ENCODE results near the gene MYL10. TPM values are rescaled to one million over a fixed set of nuclear protein-coding genes. Genes with fewer than 3 reads are reported as not detected.

MYL10 gene
- total RNA-seq, 1 donor from 2014 or later = not detected

DNA sequence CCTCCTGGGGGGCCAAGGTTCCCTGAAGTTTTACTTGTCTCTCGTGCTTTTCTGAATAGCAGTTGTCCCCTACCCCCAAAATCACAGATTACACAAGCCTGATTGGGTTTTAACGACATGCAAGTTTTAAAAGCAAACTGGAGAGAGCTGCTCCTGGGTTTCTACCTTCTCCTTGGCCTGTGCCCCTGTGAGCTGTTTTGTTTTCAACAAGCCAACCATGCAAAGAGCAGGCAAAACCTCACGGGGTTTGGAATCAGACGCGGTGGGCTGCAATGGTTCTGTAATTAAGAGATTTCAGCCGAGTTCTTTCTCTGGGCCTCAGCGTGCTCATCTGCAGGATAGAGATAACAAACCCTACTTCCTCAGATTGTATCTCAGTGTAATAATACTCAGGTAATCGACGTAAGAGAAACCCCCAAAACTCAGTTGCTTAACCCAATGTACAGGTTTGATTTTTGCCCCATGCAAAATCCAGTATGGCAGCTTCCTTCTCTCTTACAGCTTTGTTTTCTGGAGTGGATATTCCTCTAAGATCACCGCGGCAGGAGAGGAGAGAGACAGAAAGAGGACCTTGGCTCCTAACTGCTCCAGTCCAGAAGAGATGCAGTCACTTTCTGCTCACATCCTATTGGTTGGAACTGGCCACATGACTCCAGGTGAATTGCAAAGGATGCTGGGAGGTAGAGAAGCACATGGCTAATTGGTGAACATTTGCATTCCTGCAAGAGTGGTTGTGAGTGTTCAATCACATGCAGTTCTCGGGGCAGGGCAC lies 42.0 kb downstream of the MYL10 start:
- TF ChIP-seq, protein P1, sequence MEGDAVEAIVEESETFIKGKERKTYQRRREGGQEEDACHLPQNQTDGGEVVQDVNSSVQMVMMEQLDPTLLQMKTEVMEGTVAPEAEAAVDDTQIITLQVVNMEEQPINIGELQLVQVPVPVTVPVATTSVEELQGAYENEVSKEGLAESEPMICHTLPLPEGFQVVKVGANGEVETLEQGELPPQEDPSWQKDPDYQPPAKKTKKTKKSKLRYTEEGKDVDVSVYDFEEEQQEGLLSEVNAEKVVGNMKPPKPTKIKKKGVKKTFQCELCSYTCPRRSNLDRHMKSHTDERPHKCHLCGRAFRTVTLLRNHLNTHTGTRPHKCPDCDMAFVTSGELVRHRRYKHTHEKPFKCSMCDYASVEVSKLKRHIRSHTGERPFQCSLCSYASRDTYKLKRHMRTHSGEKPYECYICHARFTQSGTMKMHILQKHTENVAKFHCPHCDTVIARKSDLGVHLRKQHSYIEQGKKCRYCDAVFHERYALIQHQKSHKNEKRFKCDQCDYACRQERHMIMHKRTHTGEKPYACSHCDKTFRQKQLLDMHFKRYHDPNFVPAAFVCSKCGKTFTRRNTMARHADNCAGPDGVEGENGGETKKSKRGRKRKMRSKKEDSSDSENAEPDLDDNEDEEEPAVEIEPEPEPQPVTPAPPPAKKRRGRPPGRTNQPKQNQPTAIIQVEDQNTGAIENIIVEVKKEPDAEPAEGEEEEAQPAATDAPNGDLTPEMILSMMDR (IDR thresholded peaks at IDR 0.05; ENCODE audit: unreplicated experiment) = no peak
- peaks cover 5% of the 10 kb centered on the region for H3K27me3 Mint-ChIP-seq
- H3K36me3 Mint-ChIP-seq (ENCODE audit: insufficient read depth) = no peaks in the 10 kb centered on the region
- H3K9me3 Mint-ChIP-seq (ENCODE audit: low read depth) = peaks cover 7% of the 10 kb centered on the region
- H3K4me1 Mint-ChIP-seq (ENCODE audit: low read depth) = peaks cover 3% of the 10 kb centered on the region
- H3K4me3 Mint-ChIP-seq (ENCODE audit: low read depth) = no peak overlapping the region
- no peak overlapping the region for H3K27ac Mint-ChIP-seq
- no peak for DNase-seq (ENCODE audit: low spot score, unreplicated experiment)

DNA sequence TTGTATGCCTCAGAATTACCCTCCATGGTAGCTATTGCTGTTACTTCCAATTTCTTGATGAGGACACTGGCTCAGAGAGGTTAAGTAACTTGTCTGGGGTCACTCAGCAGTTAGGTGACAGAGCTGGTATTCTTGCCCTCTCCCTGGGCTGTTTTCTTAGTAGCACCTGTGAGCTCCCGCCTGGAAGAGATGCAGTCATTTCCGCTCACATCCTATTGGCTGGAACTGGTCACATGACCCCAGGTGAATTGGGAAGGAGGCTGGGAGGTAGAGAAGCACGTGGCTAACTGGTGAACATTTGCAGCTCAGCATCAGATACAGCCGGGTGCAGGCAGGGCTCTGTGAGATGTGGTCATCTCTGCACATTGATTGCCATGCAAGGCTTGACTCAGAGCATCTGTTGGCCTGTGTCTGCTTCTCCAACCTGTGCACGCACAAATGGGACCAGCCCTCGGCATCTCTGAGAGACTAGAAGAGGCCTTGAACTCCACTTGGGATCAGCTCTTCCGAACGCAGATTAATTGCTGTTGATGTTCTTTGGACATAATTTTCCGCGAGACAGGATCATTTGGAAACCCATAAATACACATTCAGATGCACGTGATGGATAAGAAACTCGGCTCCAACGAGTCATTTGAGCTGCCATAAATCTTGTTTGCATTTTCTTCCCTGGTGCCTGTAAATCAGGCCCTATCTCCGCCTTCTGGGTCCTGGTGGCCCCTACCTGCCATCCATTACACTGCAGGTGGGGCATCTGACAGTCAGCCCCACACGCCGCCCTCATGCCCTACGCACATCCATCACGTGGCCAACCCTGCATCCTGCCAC lies 42.8 kb downstream of the MYL10 start:
- Mint-ChIP-seq H3K27me3 (peaks cover 4% of the 10 kb centered on the region), H3K36me3 (ENCODE audit: insufficient read depth) (no peaks in the 10 kb centered on the region), H3K4me3 (ENCODE audit: low read depth) (no peak overlapping the region), H3K4me1 (ENCODE audit: low read depth) (peaks cover 3% of the 10 kb centered on the region), H3K9me3 (ENCODE audit: low read depth) (peaks cover 7% of the 10 kb centered on the region), H3K27ac (no peak overlapping the region)
- TF ChIP-seq, protein P1 (IDR thresholded peaks at IDR 0.05; ENCODE audit: unreplicated experiment) = no peak
- DNase-seq (ENCODE audit: low spot score, unreplicated experiment) = no peak

DNA sequence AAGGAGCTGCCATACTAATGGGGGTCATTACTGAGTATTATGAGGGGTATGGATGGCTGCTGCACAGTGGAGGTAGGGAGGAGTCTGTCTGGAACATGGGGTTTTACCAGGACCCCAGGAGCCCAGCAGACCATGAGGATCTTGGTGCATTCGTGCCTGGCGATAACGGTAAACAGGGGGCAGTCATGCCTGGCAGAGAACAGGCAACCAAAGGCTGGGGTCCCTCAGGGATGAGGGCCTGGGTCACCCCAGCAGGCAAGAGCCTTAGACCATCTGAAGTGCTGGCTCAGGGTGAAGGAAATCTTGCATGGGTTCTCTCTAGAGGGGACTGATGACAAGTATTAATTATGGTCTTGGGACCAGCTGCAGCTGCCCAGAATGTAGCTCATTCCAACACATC lies 46.1 kb downstream of the MYL10 start:
- Mint-ChIP-seq H3K4me3 (ENCODE audit: low read depth) (no peak overlapping the region), H3K27ac (no peak overlapping the region), H3K9me3 (ENCODE audit: low read depth) (peaks cover 7% of the 10 kb centered on the region), H3K36me3 (ENCODE audit: insufficient read depth) (no peaks in the 10 kb centered on the region), H3K4me1 (ENCODE audit: low read depth) (peaks cover 3% of the 10 kb centered on the region), H3K27me3 (no peaks in the 10 kb centered on the region)
- no peak for DNase-seq (ENCODE audit: low spot score, unreplicated experiment)
- TF ChIP-seq, protein P1 (IDR thresholded peaks at IDR 0.05; ENCODE audit: unreplicated experiment) = no peak

DNA sequence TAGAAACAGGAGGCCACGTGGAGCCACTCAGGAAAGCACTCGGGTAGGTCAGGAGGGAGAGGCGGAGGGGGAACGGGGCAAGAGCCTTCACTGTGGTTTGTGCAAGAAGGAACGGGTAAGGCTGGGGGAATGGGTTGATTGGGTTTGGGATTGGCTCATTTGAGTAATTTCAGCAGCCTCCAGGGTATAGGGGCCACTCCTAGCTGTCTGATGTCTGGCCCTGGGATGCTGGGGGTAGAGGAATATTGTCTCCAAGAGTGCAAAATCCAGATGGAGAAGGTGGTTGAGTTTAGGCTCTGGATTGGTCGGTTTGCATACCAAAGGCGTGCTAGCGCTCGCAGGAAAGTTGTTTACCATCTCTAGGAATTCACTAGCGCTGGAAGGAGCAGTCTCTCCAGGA lies 47.2 kb downstream of the MYL10 start:
- H3K9me3 Mint-ChIP-seq (ENCODE audit: low read depth) = peaks cover 7% of the 10 kb centered on the region
- DNase-seq (ENCODE audit: low spot score, unreplicated experiment) = no peak
- H3K4me1 Mint-ChIP-seq (ENCODE audit: low read depth) = peaks cover 3% of the 10 kb centered on the region
- no peak overlapping the region for H3K4me3 Mint-ChIP-seq (ENCODE audit: low read depth)
- H3K36me3 Mint-ChIP-seq (ENCODE audit: insufficient read depth) = no peaks in the 10 kb centered on the region
- no peak overlapping the region for H3K27ac Mint-ChIP-seq
- TF ChIP-seq, protein P1 (IDR thresholded peaks at IDR 0.05; ENCODE audit: unreplicated experiment) = no peak
- no peaks in the 10 kb centered on the region for H3K27me3 Mint-ChIP-seq

DNA sequence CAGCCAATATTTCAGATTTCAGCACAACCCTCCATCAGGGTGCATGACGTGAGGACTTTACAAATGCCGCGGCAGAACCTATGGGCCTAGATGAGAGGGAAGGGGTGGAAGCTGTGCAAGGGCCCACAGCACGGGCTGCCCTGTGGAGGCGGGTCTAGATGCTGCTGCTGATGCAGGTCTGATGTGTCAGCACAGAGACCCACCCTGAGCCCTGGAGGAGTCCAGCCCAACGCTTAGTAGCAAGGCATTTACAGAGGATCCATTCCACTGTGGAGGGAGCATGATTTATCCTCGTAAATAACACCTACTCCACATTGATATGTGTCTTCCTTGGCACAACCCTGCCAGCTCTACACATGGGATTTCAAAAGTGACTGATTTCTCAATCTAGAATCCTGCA lies 48.5 kb downstream of the MYL10 start:
- H3K27me3 Mint-ChIP-seq = no peaks in the 10 kb centered on the region
- no peak overlapping the region for H3K4me3 Mint-ChIP-seq (ENCODE audit: low read depth)
- no peaks in the 10 kb centered on the region for H3K36me3 Mint-ChIP-seq (ENCODE audit: insufficient read depth)
- DNase-seq (ENCODE audit: low spot score, unreplicated experiment) = no peak
- TF ChIP-seq, protein P1 (IDR thresholded peaks at IDR 0.05; ENCODE audit: unreplicated experiment) = no peak
- no peak overlapping the region for H3K27ac Mint-ChIP-seq
- H3K9me3 Mint-ChIP-seq (ENCODE audit: low read depth) = peaks cover 7% of the 10 kb centered on the region
- H3K4me1 Mint-ChIP-seq (ENCODE audit: low read depth) = peaks cover 3% of the 10 kb centered on the region

Measured in progenitor cell of endocrine pancreas (in vitro differentiated cells).